Left ventricle myocardium superior (tissue), 1 donor: ENCODE measurements around the gene RPS18. TPM values are rescaled to one million over a fixed set of nuclear protein-coding genes. Genes with fewer than 3 reads are reported as not detected.
A peak's percentile ranks its signal among the peaks of the same experiment; 100 is the strongest.
"Not testable (repeated sequence)": the region's sequence is repeated elsewhere in the genome, so short reads cannot be mapped to it uniquely, and the experiment has no call there.

Experiments
- ATAC-seq: fragments of 200-7000 bp; cut with Tn5 transposase; one replicate; pipeline ENCODE4 v1.9.1; 2020; ENCODE audit warnings: mild to moderate bottlenecking, moderate library complexity
- DNase-seq: peaks from one replicate; pipeline ENCODE4 v3.0.0-alpha.2; 2020
- intact Hi-C: fragments of 100-400 bp; cut with micrococcal nuclease; formaldehyde crosslinking; loops from one replicate; pipeline ENCODE4 v1.11.0; 2022
- total RNA-seq: library from RNA; stranded (reverse); fragmentation: NEBNext Ultra II Directional; extraction: Animal tissue kit (Norgen Biotek cat#: 25700); gene quantifications from one replicate; pipeline ENCODE4 v1.2.1, GENCODE V29; 2021
- donor health status: DM: no; HTN: yes; CAD: no; lungs with severe emphysema.

The RPS18 gene
- total RNA-seq, 1 donor from 2014 or later: 931 TPM

DNA sequence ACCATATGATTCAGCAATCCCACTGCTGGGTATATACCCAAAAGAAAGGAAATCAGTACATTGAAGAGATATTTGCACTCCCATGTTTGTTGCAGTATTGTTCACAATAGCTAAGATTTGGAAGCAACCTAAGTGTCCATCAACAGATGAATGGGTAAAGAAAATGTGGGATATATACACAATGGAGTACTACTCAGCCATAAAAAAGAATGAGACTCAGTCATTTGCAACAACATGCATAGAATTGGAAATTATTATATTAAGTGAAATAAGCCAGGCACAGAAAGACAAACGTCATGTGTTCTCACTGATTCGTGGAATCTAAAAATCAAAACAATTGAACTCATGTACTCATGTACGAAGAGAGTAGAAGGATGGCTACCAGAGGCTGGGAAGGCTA lies 9.4 kb upstream of the RPS18 start:
- intact Hi-C loops, DNase-seq: not testable (repeated sequence)

GRCh38 chr6:33264015-33264414 lies 7.9 kb upstream of the RPS18 start:
- intact Hi-C loops: no loop called here
- no peak for ATAC-seq

More for the DNA sequence above, 9.4 kb upstream of the RPS18 start:
- not testable (repeated sequence) for ATAC-seq

GRCh38 chr6:33271117-33271467 lies 783 bp upstream of the RPS18 start:
- DNase-seq (no peak), ATAC-seq (peak; percentile 21)
- intact Hi-C loops: no loop called here

More at GRCh38 chr6:33264015-33264414, 7.9 kb upstream of the RPS18 start:
- DNase-seq: no peak

GRCh38 chr6:33272275-33273128 lies 627 bp downstream of the RPS18 start:
- DNase-seq: no peak
- intact Hi-C loops: no loop called here
- ATAC-seq: peak; percentile 13

DNA sequence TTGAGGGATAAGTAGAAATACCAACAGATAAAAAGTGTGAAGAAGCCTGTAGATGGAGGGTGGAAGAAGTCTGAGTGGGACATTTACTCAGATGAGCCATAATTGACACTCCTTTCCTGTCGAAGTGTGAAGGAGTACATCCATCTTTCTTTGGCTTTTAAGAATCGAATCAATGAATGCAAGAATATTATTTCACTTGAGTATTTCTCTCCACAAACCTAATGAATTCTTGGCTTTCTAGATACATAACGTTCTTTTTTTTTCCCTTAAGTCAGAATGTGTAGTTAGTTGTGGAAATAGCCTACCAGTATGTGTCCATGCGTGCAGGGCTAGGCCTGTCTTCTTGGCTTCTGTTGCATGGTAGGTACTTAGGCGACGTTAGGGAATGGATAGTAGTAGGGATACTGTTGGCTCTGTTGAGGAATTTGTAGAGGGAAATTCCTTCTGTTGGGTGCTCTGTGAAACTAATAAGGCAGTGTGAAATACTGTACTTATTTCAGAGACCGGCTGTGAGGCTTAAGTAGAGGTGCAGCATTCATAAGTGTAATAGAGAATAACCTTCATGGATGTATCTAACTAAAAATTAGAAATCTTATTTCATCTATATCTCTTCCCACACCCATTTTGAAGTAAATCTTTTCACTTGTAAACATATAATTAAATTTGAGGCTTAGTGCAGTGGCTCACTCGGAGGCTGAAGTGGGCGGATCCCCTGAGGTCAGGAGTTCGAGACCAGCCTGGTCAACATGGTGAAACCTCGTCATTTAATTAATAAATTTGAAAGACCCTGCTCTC lies 1.5 kb downstream of the RPS18 start:
- DNase-seq: no peak
- no peak for ATAC-seq
- intact Hi-C loops: no loop called here

- intact Hi-C loops: no loop called here
- ATAC-seq (no peak), DNase-seq (no peak)
These were observed 2.3 kb downstream of the RPS18 start for GRCh38 chr6:33273924-33274902.

- ATAC-seq, DNase-seq, intact Hi-C loops: not testable (repeated sequence)
These were observed 4.1 kb downstream of the RPS18 start for GRCh38 chr6:33275795-33276580.

DNA sequence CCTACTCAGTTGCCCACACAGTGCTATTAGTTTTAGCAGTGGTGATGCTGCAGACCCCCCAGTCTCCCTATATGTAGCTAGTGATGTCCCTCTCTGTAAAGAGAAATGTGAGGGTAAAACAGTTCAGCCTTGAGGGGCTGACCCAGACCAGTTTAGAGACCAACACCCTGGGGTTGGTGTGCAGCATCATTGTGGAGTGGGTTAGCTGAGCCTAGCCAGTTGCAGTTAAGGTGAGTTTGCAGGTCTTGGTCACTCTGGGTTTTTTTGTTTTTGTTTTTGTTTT lies 4.6 kb downstream of the RPS18 start:
- intact Hi-C loops: no loop called here
- DNase-seq (no peak), ATAC-seq (no peak)

DNA sequence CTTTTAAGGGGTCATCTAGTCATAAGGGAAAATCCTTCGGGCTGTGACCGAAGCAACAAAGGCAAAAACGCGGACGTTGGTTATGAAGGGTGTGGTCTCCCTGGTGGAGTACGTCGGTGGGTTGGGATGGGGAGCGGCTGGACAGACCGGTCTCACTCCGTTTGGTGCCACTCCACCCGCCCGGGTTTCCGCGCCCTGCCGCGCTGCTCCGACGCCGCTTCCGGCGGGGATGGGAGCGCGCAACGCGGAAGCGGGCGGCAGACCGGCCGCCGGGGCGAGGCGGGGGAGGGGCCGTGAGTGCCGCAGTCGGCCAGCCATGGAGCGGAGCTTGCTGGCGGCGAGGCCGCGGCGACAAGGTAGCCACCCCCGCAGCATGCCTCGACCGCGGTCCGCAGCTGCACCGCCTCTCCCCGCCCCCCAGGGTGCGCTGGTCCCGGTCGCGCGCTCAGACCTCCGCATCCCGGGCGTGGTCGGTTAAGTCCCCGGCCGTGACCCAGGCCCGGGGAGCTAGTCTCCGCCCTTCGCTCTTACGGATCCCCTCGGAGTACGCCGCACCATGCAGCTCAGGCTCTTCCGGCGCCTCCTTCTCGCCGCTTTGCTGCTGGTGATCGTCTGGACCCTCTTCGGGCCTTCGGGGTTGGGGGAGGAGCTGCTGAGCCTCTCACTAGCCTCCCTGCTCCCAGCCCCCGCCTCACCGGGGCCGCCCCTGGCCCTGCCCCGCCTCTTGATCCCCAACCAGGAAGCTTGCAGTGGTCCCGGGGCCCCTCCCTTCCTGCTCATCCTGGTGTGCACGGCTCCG lies 5.2 kb downstream of the RPS18 start, which contains the start of gene B3GALT4:
B3GALT4 (plus strand) TSS at position 260 of the 799 bp plus-strand sequence; CDS start at position 557, 297 bp downstream.
- DNase-seq (peak; percentile 87), ATAC-seq (peak; percentile 76)
- intact Hi-C loops: no loop called here

GRCh38 chr6:33277663-33278391 lies 6.0 kb downstream of the RPS18 start:
- ATAC-seq (peak; percentile 1), DNase-seq (peak; percentile 37)
- intact Hi-C loops: no loop called here

GRCh38 chr6:33278392-33278741 lies 6.5 kb downstream of the RPS18 start:
- intact Hi-C loops: no loop called here

DNA sequence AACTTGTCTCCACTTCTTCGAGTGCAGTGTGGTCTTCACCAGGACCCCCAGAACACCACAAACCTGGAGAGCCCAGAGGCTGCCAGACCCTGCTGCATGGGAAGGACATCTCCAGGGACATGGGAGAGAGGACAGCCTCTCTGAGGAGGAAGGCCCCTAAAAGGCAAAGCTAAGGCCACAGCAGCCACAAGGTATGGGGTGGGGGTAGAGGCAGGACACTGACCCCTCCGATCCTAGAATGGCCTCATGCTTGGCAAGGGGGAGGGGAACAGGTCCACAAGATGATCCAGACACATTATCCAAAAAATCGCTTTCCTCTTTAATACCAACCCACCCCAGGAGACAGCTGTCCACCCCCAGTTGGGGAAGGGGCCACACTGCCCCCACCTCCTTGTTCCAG lies 6.9 kb downstream of the RPS18 start:
- ATAC-seq (no peak), DNase-seq (no peak)
- intact Hi-C loops: no loop called here

More at GRCh38 chr6:33278392-33278741, 6.5 kb downstream of the RPS18 start:
- ATAC-seq: no peak
- no peak for DNase-seq

- ATAC-seq (no peak), DNase-seq (no peak)
- intact Hi-C loops: no loop called here
These were observed 7.4 kb downstream of the RPS18 start for GRCh38 chr6:33279257-33279695.

GRCh38 chr6:33279971-33280511 lies 8.2 kb downstream of the RPS18 start:
- intact Hi-C loops: no loop called here
- no peak for ATAC-seq

DNA sequence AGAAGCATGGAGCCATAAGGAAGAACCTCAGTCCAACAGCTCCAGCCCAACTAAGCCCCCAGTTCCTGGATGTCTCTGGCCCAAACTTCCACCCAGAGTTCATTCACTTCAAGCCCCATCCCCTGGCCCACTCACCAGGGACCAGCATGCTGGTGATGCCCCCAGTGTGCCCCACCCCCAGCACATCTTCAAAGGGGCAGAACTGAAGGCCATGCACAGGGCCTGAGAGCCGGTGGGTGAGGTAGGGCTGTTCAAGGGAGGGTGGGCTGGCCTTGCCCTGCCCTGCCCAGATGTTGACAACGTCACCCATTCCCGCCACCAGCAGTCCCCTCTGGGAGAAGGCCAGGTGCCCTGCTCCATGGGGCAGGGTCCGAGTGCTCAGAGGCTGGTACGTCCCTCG lies 8.7 kb downstream of the RPS18 start:
- ATAC-seq (no peak), DNase-seq (no peak)
- intact Hi-C loops: no loop called here

More at GRCh38 chr6:33279971-33280511, 8.2 kb downstream of the RPS18 start:
- no peak for DNase-seq

DNA sequence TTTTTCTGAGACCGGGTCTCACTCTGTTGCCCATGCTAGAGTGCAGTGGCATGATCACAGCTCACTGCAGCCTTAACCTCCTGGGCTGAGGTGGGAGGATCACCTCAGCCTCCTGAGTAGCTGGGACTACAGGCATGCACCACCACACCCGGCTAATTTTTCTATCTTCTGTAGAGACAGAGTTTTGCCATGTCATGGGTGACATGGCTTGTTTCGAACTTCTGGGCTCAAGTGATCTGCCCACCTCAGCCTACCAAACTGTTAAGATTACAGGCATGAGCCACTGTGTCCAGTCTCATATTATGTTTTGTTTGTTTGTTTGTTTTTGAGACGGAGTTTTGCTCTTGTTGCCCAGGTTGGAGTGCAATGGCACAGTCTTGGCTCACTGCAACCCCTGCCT lies 13.3 kb downstream of the RPS18 start:
- intact Hi-C loops, ATAC-seq, DNase-seq: not testable (repeated sequence)
